ENCODE data around the gene MMUT.

- no peak for TF ChIP-seq CTCF (IDR thresholded peaks at IDR 0.05)
- TF ChIP-seq POLR2AphosphoS5 (IDR thresholded peaks at IDR 0.05) = no peak
- TF ChIP-seq POLR2A (IDR thresholded peaks at IDR 0.05) = no peak
These were observed 41.6 kb upstream of the MMUT start for GRCh38 chr6:49504666-49505065.

Measured in transverse colon (tissue), 4 donors.